Left ventricle myocardium inferior (tissue), 1 donor: ENCODE results near the gene RALA. TPM values are rescaled to one million over a fixed set of nuclear protein-coding genes. Genes with fewer than 3 reads are reported as not detected.
A peak's percentile ranks its signal among the peaks of the same experiment; 100 is the strongest.

Experiments used
- DNase-seq: peaks from one replicate; pipeline ENCODE4 v3.0.0-alpha.2; 2020
- H3K27ac ChIP-seq: fragments of 200-600 bp; replicated peaks from 2 replicates; pipeline ENCODE4 v1.8.0; 2021
- H3K27me3 ChIP-seq: fragments of 200-600 bp; 2 replicates; pipeline ENCODE4 v1.8.0; 2021; ENCODE audit warnings: low read depth
- H3K36me3 ChIP-seq: fragments of 200-600 bp; 2 replicates; pipeline ENCODE4 v1.8.0; 2021
- H3K4me1 ChIP-seq: fragments of 200-600 bp; 2 replicates; pipeline ENCODE4 v1.8.0; 2021
- H3K4me3 ChIP-seq: fragments of 200-600 bp; 2 replicates; pipeline ENCODE4 v1.8.0; 2021; ENCODE audit warnings: mild to moderate bottlenecking, moderate library complexity
- H3K9me3 ChIP-seq: fragments of 200-600 bp; replicated peaks from 2 replicates; pipeline ENCODE4 v1.8.0; 2021
- intact Hi-C: fragments of 100-400 bp; cut with micrococcal nuclease; formaldehyde crosslinking; loops from one replicate; pipeline ENCODE4 v1.11.0; 2022
- total RNA-seq: library from RNA; stranded (reverse); fragmentation: NEBNext Ultra II Directional; extraction: Animal tissue kit (Norgen Biotek cat#: 25700); gene quantifications from one replicate; pipeline ENCODE4 v1.2.1, GENCODE V29; 2021
- TF ChIP-seq, protein P1 (sequence below): fragments of 200-600 bp; IDR thresholded peaks from 2 replicates; pipeline ENCODE4 v1.8.0; 2021; ENCODE audit warnings: antibody characterized with exemption, mild to moderate bottlenecking, borderline replicate concordance
- donor health status: DM: no; HTN: yes; CAD: no; lungs with severe emphysema.

RALA gene
- total RNA-seq, 1 donor from 2014 or later, result 29.1 TPM

DNA sequence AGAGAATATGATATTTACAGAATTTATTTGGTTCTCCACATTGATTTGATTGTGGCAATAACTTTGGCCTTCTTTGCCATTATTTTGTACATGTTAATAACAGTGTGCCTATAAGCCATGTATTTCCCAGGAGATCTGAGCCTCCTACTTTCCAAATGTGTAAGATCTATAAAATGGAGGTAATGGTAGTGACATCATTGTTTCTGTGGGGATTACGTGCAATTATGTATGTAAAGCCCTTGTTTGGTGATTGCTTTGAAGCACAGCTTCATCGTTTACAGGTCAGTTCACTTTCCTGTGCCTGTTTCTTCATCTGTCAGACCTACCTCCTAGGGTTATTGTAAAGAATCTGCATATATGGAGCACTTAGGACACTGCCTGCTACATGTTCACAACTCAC is 39.8 kb upstream of the RALA start:
- intact Hi-C loops, result no loop called here
- Histone ChIP-seq H3K27ac (no peak overlapping the region), H3K4me3 (no peak overlapping the region), H3K9me3 (no peaks in the 10 kb centered on the region), H3K4me1 (peaks cover 5% of the 10 kb centered on the region), H3K36me3 (peaks cover 4% of the 10 kb centered on the region), H3K27me3 (no peaks in the 10 kb centered on the region)
- TF ChIP-seq, protein P1, sequence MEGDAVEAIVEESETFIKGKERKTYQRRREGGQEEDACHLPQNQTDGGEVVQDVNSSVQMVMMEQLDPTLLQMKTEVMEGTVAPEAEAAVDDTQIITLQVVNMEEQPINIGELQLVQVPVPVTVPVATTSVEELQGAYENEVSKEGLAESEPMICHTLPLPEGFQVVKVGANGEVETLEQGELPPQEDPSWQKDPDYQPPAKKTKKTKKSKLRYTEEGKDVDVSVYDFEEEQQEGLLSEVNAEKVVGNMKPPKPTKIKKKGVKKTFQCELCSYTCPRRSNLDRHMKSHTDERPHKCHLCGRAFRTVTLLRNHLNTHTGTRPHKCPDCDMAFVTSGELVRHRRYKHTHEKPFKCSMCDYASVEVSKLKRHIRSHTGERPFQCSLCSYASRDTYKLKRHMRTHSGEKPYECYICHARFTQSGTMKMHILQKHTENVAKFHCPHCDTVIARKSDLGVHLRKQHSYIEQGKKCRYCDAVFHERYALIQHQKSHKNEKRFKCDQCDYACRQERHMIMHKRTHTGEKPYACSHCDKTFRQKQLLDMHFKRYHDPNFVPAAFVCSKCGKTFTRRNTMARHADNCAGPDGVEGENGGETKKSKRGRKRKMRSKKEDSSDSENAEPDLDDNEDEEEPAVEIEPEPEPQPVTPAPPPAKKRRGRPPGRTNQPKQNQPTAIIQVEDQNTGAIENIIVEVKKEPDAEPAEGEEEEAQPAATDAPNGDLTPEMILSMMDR, result no peak
- DNase-seq, result no peak

DNA sequence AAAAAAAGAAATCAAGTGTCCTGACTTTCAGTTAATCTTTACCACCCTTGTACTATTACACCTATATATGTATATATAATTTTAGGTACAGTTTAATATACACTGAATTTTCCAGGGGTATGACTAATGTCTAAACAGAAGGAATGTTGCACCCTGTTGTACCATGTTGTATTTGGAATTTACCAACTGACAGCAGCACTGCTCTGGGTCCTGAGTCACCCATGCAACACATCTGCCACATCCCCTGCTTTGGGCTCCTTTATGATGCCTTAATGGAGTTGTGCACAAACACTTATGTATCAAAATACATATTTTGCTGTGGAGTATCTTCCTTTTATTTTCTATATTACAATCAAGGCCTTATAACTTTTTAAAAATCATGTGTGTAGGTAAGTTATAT is 36.0 kb upstream of the RALA start:
- H3K27me3 ChIP-seq, result no peaks in the 10 kb centered on the region
- no peak overlapping the region for H3K4me3 ChIP-seq
- no peak for DNase-seq
- intact Hi-C loops, result no loop called here
- no peaks in the 10 kb centered on the region for H3K9me3 ChIP-seq
- TF ChIP-seq, protein P1, result no peak
- H3K4me1 ChIP-seq, result peaks cover 15% of the 10 kb centered on the region
- H3K36me3 ChIP-seq, result no peaks in the 10 kb centered on the region
- no peak overlapping the region for H3K27ac ChIP-seq

DNA sequence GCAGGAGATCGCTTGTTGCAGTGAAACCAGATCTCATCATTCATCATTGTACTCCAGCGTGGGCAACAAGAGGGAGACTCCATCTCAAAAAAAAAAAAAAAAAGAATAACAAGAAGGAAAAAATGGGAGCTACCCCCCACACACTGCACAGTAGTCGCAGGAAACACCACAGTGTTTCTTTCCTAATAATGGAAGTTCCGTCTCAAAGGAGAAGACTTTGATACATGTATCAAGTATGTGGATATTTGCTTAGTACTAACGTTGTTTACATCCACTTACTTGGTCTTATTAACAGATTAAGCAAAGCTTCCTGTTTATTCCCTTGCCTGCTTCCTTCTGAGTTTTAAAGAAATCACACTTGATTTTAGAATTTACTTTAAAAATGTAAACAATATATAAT is 35.0 kb upstream of the RALA start:
- no peaks in the 10 kb centered on the region for H3K9me3 ChIP-seq
- DNase-seq, result no peak
- no peaks in the 10 kb centered on the region for H3K36me3 ChIP-seq
- H3K4me1 ChIP-seq, result peaks cover 15% of the 10 kb centered on the region
- no peaks in the 10 kb centered on the region for H3K27me3 ChIP-seq
- no peak overlapping the region for H3K27ac ChIP-seq
- TF ChIP-seq, protein P1, result no peak
- intact Hi-C loops, result no loop called here
- H3K4me3 ChIP-seq, result no peak overlapping the region

DNA sequence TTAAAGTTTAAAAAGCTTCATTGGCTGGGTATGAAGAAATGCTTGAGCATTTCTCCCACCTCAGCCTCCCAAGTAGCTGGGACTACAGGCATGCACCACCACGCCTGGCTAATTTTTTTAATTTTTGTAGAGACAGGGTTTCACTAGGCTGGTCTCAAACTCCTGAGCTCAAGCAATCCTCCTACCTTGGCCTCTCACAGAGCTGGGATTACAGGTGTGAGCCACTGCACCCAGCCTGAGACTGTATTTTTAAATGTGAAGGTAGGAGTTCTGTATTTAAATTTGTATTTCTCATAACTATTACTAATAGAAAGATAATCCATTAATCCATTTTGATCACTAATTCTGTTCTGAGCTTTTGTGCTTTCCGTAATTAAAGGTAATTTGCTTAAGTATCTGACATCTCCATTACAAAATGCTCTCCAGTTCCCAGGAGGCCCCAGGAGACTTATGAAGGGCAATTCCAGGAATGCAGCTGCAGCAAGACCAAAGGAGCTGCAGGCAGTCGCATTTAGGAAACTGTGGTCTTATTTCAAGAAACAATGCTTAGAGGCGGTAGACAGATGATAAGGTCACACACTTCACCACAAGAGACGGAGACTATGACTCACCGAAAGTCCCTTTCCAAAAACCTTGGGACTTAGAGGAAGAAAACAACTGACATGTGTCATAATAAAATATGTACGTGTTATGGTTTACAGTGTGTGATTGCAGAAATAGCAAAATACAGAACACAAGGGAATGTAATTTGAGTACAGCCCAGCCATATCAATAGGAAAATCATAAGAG is 33.9 kb upstream of the RALA start:
- Histone ChIP-seq H3K27me3 (no peaks in the 10 kb centered on the region), H3K9me3 (no peaks in the 10 kb centered on the region), H3K4me3 (no peak overlapping the region), H3K27ac (peak overlapping the region; percentile 31), H3K4me1 (peaks cover 15% of the 10 kb centered on the region), H3K36me3 (no peaks in the 10 kb centered on the region)
- TF ChIP-seq, protein P1, result no peak
- DNase-seq, result no peak
- intact Hi-C loops, result no loop called here

DNA sequence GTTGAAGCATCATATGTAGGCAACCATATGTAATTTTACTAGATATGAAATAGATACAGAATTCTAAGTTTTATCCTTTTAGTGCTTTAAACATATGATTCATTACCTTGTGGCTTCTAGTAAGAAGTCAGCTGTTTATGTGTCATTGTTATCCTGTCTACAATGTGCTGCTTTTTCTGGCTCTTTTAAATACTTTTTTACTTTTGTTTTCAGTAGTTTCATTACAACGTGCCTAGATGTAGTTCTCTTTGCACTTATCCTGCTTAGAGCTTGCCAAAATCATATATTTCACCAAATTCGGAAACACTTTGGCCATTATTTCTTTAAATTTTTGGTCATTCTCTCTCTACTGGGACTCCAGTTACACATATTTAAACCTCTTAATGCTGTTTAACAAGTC is 30.8 kb upstream of the RALA start:
- Histone ChIP-seq H3K9me3 (no peaks in the 10 kb centered on the region), H3K36me3 (no peaks in the 10 kb centered on the region), H3K4me1 (peaks cover 22% of the 10 kb centered on the region), H3K27me3 (no peaks in the 10 kb centered on the region), H3K4me3 (no peak overlapping the region), H3K27ac (no peak overlapping the region)
- DNase-seq, result no peak
- TF ChIP-seq, protein P1, result no peak
- intact Hi-C loops, result no loop called here
